Transverse colon (tissue), 4 donors: ENCODE results near the gene HAP1. TPM values are rescaled to one million over a fixed set of nuclear protein-coding genes. Genes with fewer than 3 reads are reported as not detected.

ENCODE experiments used
- DNase-seq: peaks from one replicate; pipeline ENCODE4 v3.0.0-alpha.2; 2019
- H3K27ac ChIP-seq, 4 donors: fragments of 200-600 bp; sonication (generic); 2 replicates each; pipeline ENCODE4 v1.5.1; 2016 to 2018; ENCODE audit warnings: inconsistent platforms in 4 of 4
- H3K27me3 ChIP-seq: fragments of 200-600 bp; sonication (generic); 2 replicates; pipeline ENCODE4 v1.5.1; 2017; ENCODE audit warnings: inconsistent platforms
- H3K36me3 ChIP-seq, 4 donors: fragments of 200-600 bp; sonication (generic); 2 replicates each; pipeline ENCODE4 v1.5.1; 2017 to 2019; ENCODE audit warnings: inconsistent platforms in 4 of 4
- H3K4me1 ChIP-seq, 4 donors: fragments of 200-600 bp; sonication (generic); 2 replicates each; pipeline ENCODE4 v1.5.1; 2017 to 2020; ENCODE audit warnings: inconsistent platforms in 4 of 4
- H3K4me3 ChIP-seq, 4 donors: fragments of 200-600 bp; sonication (generic); 1 replicate in 1 of 4; 2 replicates in 3 of 4; pipeline versions ENCODE4 v1.5.1 to v1.6.1; 2017 to 2019; ENCODE audit warnings: inconsistent platforms in 4 of 4
- H3K9me3 ChIP-seq, 2 donors: fragments of 200-600 bp; sonication (generic); 2 replicates each; pipeline ENCODE4 v1.5.1; 2017 to 2019; ENCODE audit warnings: inconsistent platforms in 2 of 2
- CTCF ChIP-seq, 5 experiments: fragments of 200-600 bp in 3 of 5; fragments of 450-650 bp in 2 of 5; sonication (generic) in 3 of 5; IDR thresholded peaks; 1 replicate in 2 of 5; 2 replicates in 3 of 5; pipeline ENCODE4 v1.5.1; 2016 to 2017; ENCODE audit warnings: antibody characterized with exemption in 5 of 5, inconsistent platforms in 3 of 5, mild to moderate bottlenecking in 2 of 5, moderate library complexity in 1 of 5
- EP300 ChIP-seq: sonication (generic); formaldehyde crosslinking; IDR thresholded peaks from one replicate; pipeline ENCODE4 v1.6.1; 2017; ENCODE audit warnings: antibody characterized with exemption, low read depth
- POLR2A ChIP-seq: fragments of 450-650 bp; IDR thresholded peaks from one replicate; pipeline ENCODE4 v1.6.1; 2016; ENCODE audit warnings: antibody characterized with exemption, mild to moderate bottlenecking, moderate library complexity
- POLR2AphosphoS5 ChIP-seq, 3 donors: sonication (generic); formaldehyde crosslinking; IDR thresholded peaks; one replicate each; pipeline ENCODE4 v1.6.1; 2016; ENCODE audit warnings: antibody characterized with exemption in 3 of 3
- WGBS, 2 donors: methylation state at CpG; one replicate each; pipeline ENCODE4 v1.1.5; 2018; ENCODE audit warnings: low coverage in 1 of 2; 5-methylcytosine and 5-hydroxymethylcytosine counted together
- in situ Hi-C, 4 donors: fragments of 200-750 bp; cut with MboI; loops; one replicate each; pipeline versions ENCODE4 v1.15.0 to v1.15.1; 2017; ENCODE audit warnings: low sequenced_read_pairs in 3 of 4, low pct_ligation_motif_present in 1 of 4, low pct_unique_long_range_greater_than_20kb in 1 of 4
- intact Hi-C: fragments of 100-400 bp; cut with DNase I; formaldehyde crosslinking; loops from one replicate; pipeline ENCODE4 v1.15.1; 2023; ENCODE audit warnings: low total_unique reads
- total RNA-seq, 4 donors: library from RNA; depleted of rRNA; stranded (reverse); fragments of >200 nt; gene quantifications; one replicate each; pipeline ENCODE4 v1.1.0, GENCODE V29; 2016

HAP1 gene
- total RNA-seq, 4 donors from 2014 or later: 0.55 to 0.79 TPM; not detected in 2

GRCh38 chr17:41773731-41774193 is 39.3 kb upstream of the HAP1 start:
- in situ Hi-C loops (no loop called here), intact Hi-C loops (no loop called here)
- DNase-seq: peak; percentile 23
- no peak for TF ChIP-seq EP300
- no peak for TF ChIP-seq POLR2AphosphoS5 (IDR thresholded peaks at IDR 0.05)
- no peak for TF ChIP-seq POLR2A
- TF ChIP-seq CTCF (IDR thresholded peaks at IDR 0.05): no peak
- 49% methylated on average over 8 of the region's 8 CpGs; no CpG with 5 or more reads in 1 of the 2 donors for WGBS, 2 donors
- Histone ChIP-seq H3K4me3 (no peak overlapping the region), H3K27ac (peak overlapping the region; percentile 91 to 96 (median 92)), H3K27me3 (no peaks in the 10 kb centered on the region), H3K9me3 (no peaks in the 10 kb centered on the region), H3K4me1 (peaks cover 57 to 74% (median 71%) of the 10 kb centered on the region in 4 donors), H3K36me3 (peaks cover 0 to 16% (median 11%) of the 10 kb centered on the region in 4 donors)

- peak overlapping the region; percentile 91 to 96 (median 92) for H3K27ac ChIP-seq
- peaks cover 56 to 69% (median 67%) of the 10 kb centered on the region in 4 donors for H3K4me1 ChIP-seq
- DNase-seq: peak; percentile 93
- in situ Hi-C loops: no loop called here
- peak overlapping the region in 1 of 4 donors; percentile 6 for H3K4me3 ChIP-seq
- no peaks in the 10 kb centered on the region for H3K9me3 ChIP-seq
- TF ChIP-seq POLR2A (peak; percentile 79), CTCF (IDR thresholded peaks at IDR 0.05) (no peak), POLR2AphosphoS5 (IDR thresholded peaks at IDR 0.05) (peak; percentile 81 to 85 (median 85)), EP300 (no peak)
- peaks cover 0 to 18% (median 11%) of the 10 kb centered on the region in 4 donors for H3K36me3 ChIP-seq
- WGBS, 2 donors: 43% methylated on average over 12 of the region's 12 CpGs; no CpG with 5 or more reads in 1 of the 2 donors
- H3K27me3 ChIP-seq: no peaks in the 10 kb centered on the region
- intact Hi-C loops: no loop called here
Observed at GRCh38 chr17:41773190-41773588, 38.7 kb upstream of the HAP1 start.

- peak overlapping the region; percentile 91 to 96 (median 92) for H3K27ac ChIP-seq
- H3K36me3 ChIP-seq: peaks cover 0 to 21% (median 12%) of the 10 kb centered on the region in 4 donors
- peak overlapping the region in 2 of 4 donors; percentile 6 to 11 for H3K4me3 ChIP-seq
- no peak for TF ChIP-seq CTCF (IDR thresholded peaks at IDR 0.05)
- no peak for TF ChIP-seq POLR2A
- no peak for TF ChIP-seq POLR2AphosphoS5 (IDR thresholded peaks at IDR 0.05)
- no peak for TF ChIP-seq EP300
- in situ Hi-C loops: no loop called here
- peak; percentile 58 for DNase-seq
- intact Hi-C loops: no loop called here
- no peaks in the 10 kb centered on the region for H3K27me3 ChIP-seq
- WGBS, 2 donors: 56% methylated on average over 19 of the region's 19 CpGs; no CpG with 5 or more reads in 1 of the 2 donors
- no peaks in the 10 kb centered on the region for H3K9me3 ChIP-seq
- peaks cover 52 to 64% (median 62%) of the 10 kb centered on the region in 4 donors for H3K4me1 ChIP-seq
Observed at GRCh38 chr17:41772586-41773189, 38.2 kb upstream of the HAP1 start.

- Histone ChIP-seq H3K27me3 (no peaks in the 10 kb centered on the region), H3K9me3 (no peaks in the 10 kb centered on the region), H3K4me1 (peaks cover 48 to 60% (median 57%) of the 10 kb centered on the region in 4 donors), H3K36me3 (peaks cover 0 to 26% (median 14%) of the 10 kb centered on the region in 4 donors), H3K4me3 (peak overlapping the region in 1 of 4 donors; percentile 11), H3K27ac (peak overlapping the region; percentile 91 to 96 (median 92))
- TF ChIP-seq CTCF (IDR thresholded peaks at IDR 0.05): no peak
- TF ChIP-seq POLR2A: peak; percentile 45
- TF ChIP-seq POLR2AphosphoS5 (IDR thresholded peaks at IDR 0.05): peak; percentile 41 to 66 (median 55)
- TF ChIP-seq EP300: no peak
- in situ Hi-C loops (no loop called here), intact Hi-C loops (no loop called here)
- WGBS, 2 donors: 63% methylated on average over 4 of the region's 4 CpGs; no CpG with 5 or more reads in 1 of the 2 donors
- DNase-seq: peak; percentile 90
Observed at GRCh38 chr17:41772218-41772585, 37.8 kb upstream of the HAP1 start.
